Psoas muscle (tissue), 8 donors: ENCODE results near the gene EPS8L2. TPM values are rescaled to one million over a fixed set of nuclear protein-coding genes. Genes with fewer than 3 reads are reported as not detected.

Source experiments
- ATAC-seq, 4 donors: fragments of 200-7000 bp; cut with Tn5 transposase; one replicate each; pipeline ENCODE4 v1.9.1; 2020; ENCODE audit warnings: moderate library complexity in 3 of 4, mild to moderate bottlenecking in 2 of 4
- DNase-seq, 2 donors: peaks; one replicate each; pipeline ENCODE4 v3.0.0-alpha.2; 2020
- H3K27ac ChIP-seq: fragments of 200-600 bp; one replicate; pipeline ENCODE4 v1.8.0; 2022
- H3K27me3 ChIP-seq, 3 donors: fragments of 200-600 bp in 1 of 3; one replicate each; pipeline versions ENCODE4 v1.6.1 to v1.8.0; 2013 to 2022; ENCODE audit warnings: low read length in 2 of 3, mild to moderate bottlenecking in 2 of 3, moderate library complexity in 1 of 3; ENCODE audit not compliant: insufficient read depth in 3 of 3
- H3K36me3 ChIP-seq, 2 donors: fragments of 200-600 bp in 1 of 2; one replicate each; pipeline versions ENCODE4 v1.6.1 to v1.8.0; 2013 to 2022; ENCODE audit warnings: low read depth in 1 of 2, mild to moderate bottlenecking in 1 of 2, moderate library complexity in 1 of 2; ENCODE audit not compliant: insufficient read depth in 1 of 2
- H3K4me1 ChIP-seq: fragments of 200-600 bp; one replicate; pipeline ENCODE4 v1.8.0; 2022
- H3K4me3 ChIP-seq: fragments of 200-600 bp; one replicate; pipeline ENCODE4 v1.8.0; 2022; ENCODE audit warnings: mild to moderate bottlenecking
- H3K9me3 ChIP-seq: fragments of 200-600 bp; one replicate; pipeline ENCODE4 v1.8.0; 2022
- CTCF ChIP-seq: fragments of 200-600 bp; IDR thresholded peaks from one replicate; pipeline ENCODE4 v1.8.0; 2022; ENCODE audit warnings: antibody characterized with exemption
- WGBS, 3 donors: extraction: QIAGEN DNeasy Blood & Tissue Kit; methylation state at CpG; one replicate each; pipeline versions ENCODE4 v1.1.6 to v1.1.7; 2013; 5-methylcytosine and 5-hydroxymethylcytosine counted together
- intact Hi-C, 2 donors: fragments of 100-400 bp; cut with DNase I; formaldehyde crosslinking; loops; one replicate each; pipeline versions ENCODE4 v1.11.0 to v1.14.2; 2022
- polyA plus RNA-seq, 3 donors: library from polyadenylated mRNA; stranded (reverse); fragments of 200-250 nt; gene quantifications; one replicate each; pipeline ENCODE4 v1.2.3, GENCODE V29; 2013
- total RNA-seq, 4 donors: library from RNA; stranded (reverse); fragmentation: NEBNext Ultra II Directional in 2 of 4; extraction: Animal tissue kit (Norgen Biotek cat#: 25700) in 2 of 4; gene quantifications; one replicate each; pipeline versions ENCODE4 v1.2.1 to v1.2.4, GENCODE V29; 2021 to 2023
- donor health status: healthy with polysubstance abuse.
- donor health status: DM: no; HTN: no; CAD: no; lungs with moderate emphysema.
- donor health status: Bipolar disorder and iron deficiency.
- donor health status: healthy.
- donor health status: DM: yes; HTN: yes; CAD: no.
- donor health status: DM: no; HTN: no; CAD: no.
- donor health status: DM: no; HTN: no; CAD: no.
- donor health status: DM: yes; HTN: yes; CAD: no.

EPS8L2 gene
- total and polyA plus RNA-seq, 7 donors: 0.47 to 3.1 (median 0.89) TPM

GRCh38 chr11:724778-725386, 18.9 kb downstream of the EPS8L2 start:
- TF ChIP-seq CTCF: no peak
- H3K9me3 ChIP-seq: no peaks in the 10 kb centered on the region
- H3K27me3 ChIP-seq: peaks cover 0 to 69% (median 33%) of the 10 kb centered on the region in 3 donors
- no peak overlapping the region for H3K27ac ChIP-seq
- H3K4me1 ChIP-seq: peaks cover 16% of the 10 kb centered on the region
- 53 to 59% (median 58%) methylated on average over 16 to 18 of the region's 18 CpGs for WGBS, 3 donors
- no peaks in the 10 kb centered on the region for H3K36me3 ChIP-seq
- intact Hi-C loops: loop anchor here (2.0 to 5.0 kb wide), 2 partner anchors 63 to 170 kb away; no protein-coding TSS in a partner anchor
- no peak overlapping the region for H3K4me3 ChIP-seq
- ATAC-seq: no peak
- no peak for DNase-seq

- intact Hi-C loops: loop anchor here in 1 of 2 donors (2.0 kb wide), 1 partner anchor 171 kb away; no protein-coding TSS in a partner anchor
- Histone ChIP-seq H3K36me3 (no peaks in the 10 kb centered on the region), H3K4me1 (peaks cover 16% of the 10 kb centered on the region), H3K4me3 (peak overlapping the region; percentile 40), H3K9me3 (no peaks in the 10 kb centered on the region), H3K27me3 (peaks cover 0 to 61% (median 30%) of the 10 kb centered on the region in 3 donors), H3K27ac (no peak overlapping the region)
- 2 to 4% (median 3%) methylated on average over 19 to 53 of the region's 53 CpGs for WGBS, 3 donors
- TF ChIP-seq CTCF: no peak
- ATAC-seq (no peak), DNase-seq (peak in 1 of 2 donors; percentile 19)
Observed at GRCh38 chr11:725624-726202, 19.7 kb downstream of the EPS8L2 start.

GRCh38 chr11:726278-727220, 20.5 kb downstream of the EPS8L2 start:
- Histone ChIP-seq H3K36me3 (no peaks in the 10 kb centered on the region), H3K4me1 (peaks cover 11% of the 10 kb centered on the region), H3K4me3 (peak overlapping the region; percentile 40), H3K27ac (no peak overlapping the region), H3K27me3 (peaks cover 0 to 53% (median 24%) of the 10 kb centered on the region in 3 donors), H3K9me3 (no peaks in the 10 kb centered on the region)
- ATAC-seq (no peak), DNase-seq (peak; percentile 47 to 64)
- 10 to 13% (median 13%) methylated on average over 47 to 61 of the region's 61 CpGs for WGBS, 3 donors
- intact Hi-C loops: no loop called here
- TF ChIP-seq CTCF: no peak

- ATAC-seq (no peak), DNase-seq (no peak)
- Histone ChIP-seq H3K36me3 (no peaks in the 10 kb centered on the region), H3K27ac (peak overlapping the region; percentile 46), H3K4me3 (no peak overlapping the region), H3K9me3 (no peaks in the 10 kb centered on the region), H3K4me1 (peaks cover 11% of the 10 kb centered on the region), H3K27me3 (peaks cover 0 to 46% (median 17%) of the 10 kb centered on the region in 3 donors)
- 75 to 90% (median 90%) methylated on average over 12 of the region's 12 CpGs for WGBS, 3 donors
- intact Hi-C loops: no loop called here
- TF ChIP-seq CTCF: no peak
Observed at GRCh38 chr11:727281-727701, 21.3 kb downstream of the EPS8L2 start.
